AG09319 (cell line): ENCODE measurements around the gene STK17A.

ENCODE experiments used
- DNase-seq: peaks from one replicate; pipeline ENCODE4 v3.0.0-alpha.2; 2010; ENCODE audit warnings: low read depth; ENCODE audit errors: extremely low read depth
- CTCF ChIP-seq: IDR thresholded peaks from 2 replicates; pipeline ENCODE4 v1.5.1; 2011; ENCODE audit warnings: low read depth, mild to moderate bottlenecking, inconsistent platforms, low read length, moderate library complexity

Gene STK17A

GRCh38 chr7:43615558-43616145 lies 32.7 kb downstream of the STK17A start:
- DNase-seq, result no peak
- TF ChIP-seq CTCF, result no peak

DNA sequence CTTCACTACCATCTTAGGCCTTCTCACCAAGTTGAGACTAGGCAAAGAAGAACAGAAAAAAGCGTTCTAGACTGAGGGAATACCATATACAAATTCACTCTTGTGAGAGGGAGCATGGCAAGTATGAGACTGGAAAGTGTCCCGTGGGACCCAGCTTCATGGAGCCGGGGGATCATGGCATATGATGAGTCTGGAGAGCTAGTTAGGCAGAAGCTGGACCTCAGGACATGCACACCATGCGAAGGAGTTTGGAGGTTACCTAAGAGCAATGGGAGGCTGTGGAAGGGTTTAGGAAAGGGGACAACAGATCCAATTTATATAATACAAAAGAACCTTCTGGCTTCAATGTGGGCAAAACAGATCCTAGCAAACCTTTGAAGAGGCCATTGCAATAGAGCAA lies 34.1 kb downstream of the STK17A start:
- no peak for TF ChIP-seq CTCF

DNA sequence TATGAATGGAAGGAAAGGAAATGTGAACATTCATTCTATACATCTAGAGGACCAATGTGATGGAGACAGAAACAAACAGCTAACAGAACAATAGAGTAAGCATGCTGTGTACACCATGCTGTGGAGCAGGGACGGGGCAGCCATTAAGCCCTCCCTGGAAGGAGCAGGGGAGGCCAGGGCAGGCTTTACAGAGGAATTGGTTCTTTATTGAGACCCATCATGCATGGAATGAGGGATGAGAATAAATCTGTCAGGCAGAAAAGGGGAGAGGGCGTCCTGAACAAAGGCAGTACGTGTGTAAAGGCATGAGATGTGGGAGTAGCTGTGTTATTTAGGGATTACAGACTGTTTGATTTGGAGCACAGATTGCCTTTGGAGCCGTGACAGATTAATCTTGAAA lies 35.2 kb downstream of the STK17A start:
- no peak for TF ChIP-seq CTCF
- no peak for DNase-seq

More for the DNA sequence above, 34.1 kb downstream of the STK17A start:
- DNase-seq, result no peak

GRCh38 chr7:43619213-43620012 lies 36.5 kb downstream of the STK17A start:
- no peak for TF ChIP-seq CTCF
- DNase-seq, result no peak

DNA sequence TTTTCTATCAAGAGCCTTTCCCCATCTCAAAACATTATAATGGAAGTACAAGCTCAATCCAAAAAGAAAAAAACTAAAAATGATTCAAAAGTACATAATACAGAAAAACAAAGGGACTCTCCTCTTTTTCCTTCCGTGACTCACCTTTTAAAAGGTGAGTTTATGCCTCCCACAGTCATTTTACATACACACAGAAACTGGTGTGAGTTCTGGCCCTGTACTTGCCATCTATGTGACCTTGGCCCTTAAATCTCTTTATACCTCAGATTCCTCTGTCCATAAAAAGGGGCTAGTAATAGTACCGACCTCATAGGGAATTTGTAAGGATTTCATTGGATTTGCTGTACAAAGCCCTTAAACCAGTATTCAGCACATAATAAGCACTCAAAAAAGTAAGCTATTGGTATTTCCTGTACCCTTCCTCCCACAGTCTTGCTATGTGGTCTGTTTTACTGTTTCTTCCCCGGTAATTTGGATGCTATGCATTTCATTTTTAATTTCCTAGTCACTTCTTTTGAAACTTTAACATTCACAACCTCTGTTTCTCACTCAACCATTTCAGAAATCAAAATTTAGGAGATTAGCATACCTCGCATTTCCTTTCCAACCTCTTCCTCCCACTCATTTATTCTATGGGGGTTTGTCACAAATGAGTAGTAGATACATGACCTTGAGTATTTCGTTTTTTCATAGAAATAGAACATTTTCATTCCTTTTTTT lies 39.0 kb downstream of the STK17A start:
- no peak for DNase-seq
- no peak for TF ChIP-seq CTCF

DNA sequence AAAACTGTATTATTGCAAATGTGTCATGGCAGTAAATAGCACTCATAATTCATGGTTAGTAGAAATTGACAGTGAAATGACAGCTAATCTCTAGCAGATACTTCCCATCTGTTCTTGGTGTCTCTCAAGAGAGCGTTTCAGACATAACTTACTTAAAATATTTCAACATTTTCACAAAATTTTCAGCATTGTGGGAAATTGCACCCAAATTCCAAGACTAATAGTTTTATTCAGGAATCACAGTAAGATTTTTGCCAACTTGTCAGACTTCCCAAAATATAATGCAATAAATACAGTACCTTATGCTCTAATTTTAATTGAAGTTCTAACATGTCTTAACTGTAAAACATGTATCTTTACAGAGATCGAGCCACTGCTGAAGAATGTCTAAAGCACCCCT lies 41.2 kb downstream of the STK17A start:
- no peak for DNase-seq
- TF ChIP-seq CTCF, result no peak

GRCh38 chr7:43625453-43625852 lies 42.5 kb downstream of the STK17A start:
- TF ChIP-seq CTCF, result no peak
- DNase-seq, result no peak
